Astrocyte (in vitro differentiated cells and primary cell): ENCODE measurements around the gene S100A9. TPM values are rescaled to one million over a fixed set of nuclear protein-coding genes. Genes with fewer than 3 reads are reported as not detected.

ENCODE experiments used
- DNase-seq: peaks from one replicate; pipeline ENCODE4 v3.0.0-alpha.2; 2010; ENCODE audit warnings: low read depth
- FAIRE-seq: peaks from 2 replicates; lab custom pipeline; 2011; peaks lifted over from hg19 to GRCh38; lab: Jason Lieb, UNC
- H2AFZ ChIP-seq: 2 replicates; pipeline ENCODE4 v1.6.0; 2012; ENCODE audit warnings: low read depth, low read length, inconsistent platforms
- H3K27ac ChIP-seq: 2 replicates; pipeline ENCODE4 v1.5.1; 2011; ENCODE audit warnings: low read depth, low read length, inconsistent platforms
- H3K27me3 ChIP-seq: 2 replicates; pipeline ENCODE4 v1.6.0; 2011; ENCODE audit warnings: low read length, inconsistent platforms; ENCODE audit not compliant: insufficient read depth
- H3K36me3 ChIP-seq: 2 replicates; pipeline ENCODE4 v1.5.1; 2011; ENCODE audit warnings: low read length, inconsistent platforms; ENCODE audit not compliant: insufficient read depth
- H3K4me1 ChIP-seq: 2 replicates; pipeline ENCODE4 v1.5.1; 2011; ENCODE audit warnings: low read length, inconsistent platforms; ENCODE audit not compliant: insufficient read depth
- H3K4me2 ChIP-seq: 2 replicates; pipeline ENCODE4 v1.6.0; 2012; ENCODE audit warnings: low read length, inconsistent platforms
- H3K4me3 ChIP-seq: 2 replicates; pipeline ENCODE4 v1.5.1; 2011; ENCODE audit warnings: low read depth, mild to moderate bottlenecking, low read length, inconsistent platforms; ENCODE audit not compliant: insufficient read depth
- H3K79me2 ChIP-seq: 2 replicates; pipeline ENCODE4 v1.6.0; 2012; ENCODE audit warnings: mild to moderate bottlenecking, low read length, inconsistent platforms; ENCODE audit not compliant: insufficient read depth
- H3K9ac ChIP-seq: 2 replicates; pipeline ENCODE4 v1.6.0; 2012; ENCODE audit warnings: mild to moderate bottlenecking, low read length, inconsistent platforms
- H3K9me3 ChIP-seq: 2 replicates; pipeline ENCODE4 v1.5.1; 2012; ENCODE audit warnings: low read depth, mild to moderate bottlenecking, low read length, inconsistent platforms; ENCODE audit not compliant: insufficient read depth
- H4K20me1 ChIP-seq: 2 replicates; pipeline ENCODE4 v1.6.0; 2012; ENCODE audit warnings: low read length, inconsistent platforms; ENCODE audit not compliant: insufficient read depth
- H3K27ac Mint-ChIP-seq: one replicate; pipeline ENCODE4 v1.8.0; 2021; ENCODE audit warnings: mild to moderate bottlenecking, mixed read lengths; ENCODE audit not compliant: unreplicated experiment
- H3K27me3 Mint-ChIP-seq: one replicate; pipeline ENCODE4 v1.8.0; 2021; ENCODE audit warnings: low read depth, mixed read lengths; ENCODE audit not compliant: unreplicated experiment
- H3K36me3 Mint-ChIP-seq: one replicate; pipeline ENCODE4 v1.8.0; 2021; ENCODE audit warnings: low read depth, mixed read lengths; ENCODE audit not compliant: unreplicated experiment
- H3K4me1 Mint-ChIP-seq: one replicate; pipeline ENCODE4 v1.8.0; 2021; ENCODE audit warnings: low read depth, mixed read lengths; ENCODE audit not compliant: unreplicated experiment
- H3K4me3 Mint-ChIP-seq: one replicate; pipeline ENCODE4 v1.8.0; 2021; ENCODE audit warnings: mild to moderate bottlenecking, moderate library complexity, mixed read lengths; ENCODE audit not compliant: unreplicated experiment
- H3K9me3 Mint-ChIP-seq: one replicate; pipeline ENCODE4 v1.8.0; 2021; ENCODE audit warnings: mild to moderate bottlenecking, mixed read lengths; ENCODE audit not compliant: unreplicated experiment
- CTCF ChIP-seq: IDR thresholded peaks from 2 replicates; pipeline ENCODE4 v1.5.1; 2011; ENCODE audit warnings: low read depth, mild to moderate bottlenecking, inconsistent platforms, low read length, moderate library complexity; ENCODE audit not compliant: insufficient read depth
- EZH2 ChIP-seq: IDR thresholded peaks from 2 replicates; pipeline ENCODE4 v1.6.1; 2012; ENCODE audit warnings: mild to moderate bottlenecking, low read length, inconsistent platforms; ENCODE audit not compliant: insufficient read depth
- total RNA-seq: library from RNA; stranded (reverse); gene quantifications from 2 replicates; pipeline ENCODE4 v1.2.1, GENCODE V29; 2021

The S100A9 gene
- total RNA-seq, 1 donor from 2014 or later, result 1.8 TPM

GRCh38 chr1:153393926-153394325 is 36.3 kb downstream of the S100A9 start:
- no peak overlapping the region for H3K27ac ChIP-seq
- H3K4me3 ChIP-seq, result no peak overlapping the region
- no peak overlapping the region for H3K4me2 ChIP-seq
- no peak for FAIRE-seq
- no peaks in the 10 kb centered on the region for H3K36me3 ChIP-seq
- H3K9me3 Mint-ChIP-seq, result no peaks in the 10 kb centered on the region
- H2AFZ ChIP-seq, result no peak overlapping the region
- no peaks in the 10 kb centered on the region for H3K4me1 ChIP-seq
- no peaks in the 10 kb centered on the region for H4K20me1 ChIP-seq
- no peak overlapping the region for H3K9ac ChIP-seq
- no peaks in the 10 kb centered on the region for H3K9me3 ChIP-seq
- H3K27ac Mint-ChIP-seq, result no peak overlapping the region
- no peaks in the 10 kb centered on the region for H3K4me1 Mint-ChIP-seq
- peaks cover 70% of the 10 kb centered on the region for H3K27me3 Mint-ChIP-seq
- H3K4me3 Mint-ChIP-seq, result no peak overlapping the region
- no peak for DNase-seq
- H3K79me2 ChIP-seq, result no peaks in the 10 kb centered on the region
- TF ChIP-seq EZH2, result no peak
- no peak for TF ChIP-seq CTCF
- H3K27me3 ChIP-seq, result no peaks in the 10 kb centered on the region
- H3K36me3 Mint-ChIP-seq, result no peaks in the 10 kb centered on the region

GRCh38 chr1:153394391-153394790 is 36.7 kb downstream of the S100A9 start:
- Histone ChIP-seq H3K9me3 (no peaks in the 10 kb centered on the region), H3K27ac (no peak overlapping the region), H3K4me2 (no peak overlapping the region), H2AFZ (no peak overlapping the region), H3K27me3 (no peaks in the 10 kb centered on the region), H4K20me1 (no peaks in the 10 kb centered on the region), H3K9ac (no peak overlapping the region), H3K36me3 (no peaks in the 10 kb centered on the region), H3K4me3 (no peak overlapping the region), H3K4me1 (no peaks in the 10 kb centered on the region), H3K79me2 (no peaks in the 10 kb centered on the region)
- Mint-ChIP-seq H3K27ac (no peak overlapping the region), H3K4me3 (no peak overlapping the region), H3K27me3 (peaks cover 72% of the 10 kb centered on the region), H3K36me3 (no peaks in the 10 kb centered on the region), H3K4me1 (no peaks in the 10 kb centered on the region), H3K9me3 (no peaks in the 10 kb centered on the region)
- FAIRE-seq, result no peak
- TF ChIP-seq CTCF (no peak), EZH2 (no peak)
- DNase-seq, result no peak

- no peak for DNase-seq
- no peak for FAIRE-seq
- peaks cover 69% of the 10 kb centered on the region for H3K27me3 Mint-ChIP-seq
- no peak overlapping the region for H3K4me3 Mint-ChIP-seq
- Histone ChIP-seq H3K27me3 (no peaks in the 10 kb centered on the region), H3K9me3 (no peaks in the 10 kb centered on the region), H3K4me1 (no peaks in the 10 kb centered on the region), H3K79me2 (no peaks in the 10 kb centered on the region), H4K20me1 (no peaks in the 10 kb centered on the region), H3K4me3 (no peak overlapping the region), H3K9ac (no peak overlapping the region), H3K36me3 (no peaks in the 10 kb centered on the region), H3K27ac (no peak overlapping the region), H3K4me2 (no peak overlapping the region), H2AFZ (no peak overlapping the region)
- H3K27ac Mint-ChIP-seq, result no peak overlapping the region
- no peaks in the 10 kb centered on the region for H3K9me3 Mint-ChIP-seq
- no peaks in the 10 kb centered on the region for H3K36me3 Mint-ChIP-seq
- no peak for TF ChIP-seq EZH2
- TF ChIP-seq CTCF, result no peak
- H3K4me1 Mint-ChIP-seq, result no peaks in the 10 kb centered on the region
Measured at GRCh38 chr1:153395136-153395685, 37.6 kb downstream of the S100A9 start.
